H9 (cell line): ENCODE data around the gene LTA4H. TPM values are rescaled to one million over a fixed set of nuclear protein-coding genes. Genes with fewer than 3 reads are reported as not detected.

Experiments used
- DNase-seq: peaks from one replicate; pipeline ENCODE4 v3.0.0-alpha.2; 2017
- H2AFZ ChIP-seq: one replicate; pipeline ENCODE4 v1.6.1; 2013; ENCODE audit warnings: mild to moderate bottlenecking, low read length, control low read depth, moderate library complexity
- H2AK5ac ChIP-seq: 2 replicates; pipeline ENCODE4 v1.6.1; 2013; ENCODE audit warnings: low read length, control low read depth, mixed read lengths; ENCODE audit not compliant: insufficient read length
- H2BK120ac ChIP-seq: one replicate; pipeline ENCODE4 v1.6.1; 2013; ENCODE audit warnings: low read depth, mild to moderate bottlenecking, low read length, control low read depth, inconsistent platforms; ENCODE audit not compliant: poor library complexity, severe bottlenecking
- H2BK12ac ChIP-seq: 2 replicates; pipeline ENCODE4 v1.6.1; 2013; ENCODE audit warnings: low read length, control low read depth, mixed read lengths, low read depth; ENCODE audit not compliant: insufficient read length
- H2BK15ac ChIP-seq: 2 replicates; pipeline ENCODE4 v1.6.1; 2013; ENCODE audit warnings: low read depth, low read length, control low read depth
- H2BK20ac ChIP-seq: one replicate; pipeline ENCODE4 v1.6.1; 2013; ENCODE audit warnings: low read depth, mild to moderate bottlenecking, low read length, control low read depth, inconsistent platforms; ENCODE audit not compliant: poor library complexity, severe bottlenecking
- H2BK5ac ChIP-seq: 2 replicates; pipeline ENCODE4 v1.6.1; 2013; ENCODE audit warnings: low read length, control low read depth, mixed read lengths; ENCODE audit not compliant: insufficient read length
- H3K14ac ChIP-seq: 2 replicates; pipeline ENCODE4 v1.6.1; 2013; ENCODE audit warnings: low read length, control low read depth; ENCODE audit not compliant: insufficient read depth
- H3K18ac ChIP-seq: 2 replicates; pipeline ENCODE4 v1.6.1; 2013; ENCODE audit warnings: low read depth, mild to moderate bottlenecking, mixed read lengths, low read length, control low read depth; ENCODE audit not compliant: insufficient read length
- H3K23ac ChIP-seq: 2 replicates; pipeline ENCODE4 v1.6.1; 2013; ENCODE audit warnings: low read length, control low read depth, mixed read lengths, low read depth; ENCODE audit not compliant: insufficient read length
- H3K23me2 ChIP-seq: 2 replicates; pipeline ENCODE4 v1.6.1; 2013; ENCODE audit warnings: low read depth, mild to moderate bottlenecking, mixed read lengths, low read length, control low read depth; ENCODE audit not compliant: insufficient read length, poor library complexity, severe bottlenecking
- H3K27ac ChIP-seq: 2 replicates; pipeline ENCODE4 v1.5.1; 2013; ENCODE audit warnings: low read length, control low read depth, mixed read lengths, low read depth; ENCODE audit not compliant: insufficient read length
- H3K27me3 ChIP-seq: 2 replicates; pipeline ENCODE4 v1.6.1; 2013; ENCODE audit warnings: low read length, control low read depth, inconsistent platforms; ENCODE audit not compliant: insufficient read depth
- H3K4ac ChIP-seq: 2 replicates; pipeline ENCODE4 v1.6.1; 2013; ENCODE audit warnings: low read depth, mild to moderate bottlenecking, control low read depth, inconsistent platforms, low read length, moderate library complexity
- H3K4me1 ChIP-seq: 2 replicates; pipeline ENCODE4 v1.6.1; 2013; ENCODE audit warnings: low read length, control low read depth, inconsistent platforms; ENCODE audit not compliant: insufficient read depth
- H3K4me2 ChIP-seq: 2 replicates; pipeline ENCODE4 v1.6.1; 2013; ENCODE audit warnings: low read length, control low read depth, mixed read lengths; ENCODE audit not compliant: insufficient read length, insufficient read depth
- H3K56ac ChIP-seq: 2 replicates; pipeline ENCODE4 v1.6.1; 2013; ENCODE audit warnings: low read depth, mild to moderate bottlenecking, mixed read lengths, low read length, control low read depth; ENCODE audit not compliant: insufficient read length
- H3K79me1 ChIP-seq: 2 replicates; pipeline ENCODE4 v1.6.1; 2013; ENCODE audit warnings: low read depth, mild to moderate bottlenecking, moderate library complexity, low read length, control low read depth, inconsistent platforms; ENCODE audit not compliant: insufficient read depth, poor library complexity, severe bottlenecking
- H3K79me2 ChIP-seq: 2 replicates; pipeline ENCODE4 v1.6.1; 2013; ENCODE audit warnings: low read length, control low read depth, inconsistent platforms; ENCODE audit not compliant: insufficient read depth
- H3K9ac ChIP-seq: 2 replicates; pipeline ENCODE4 v1.6.1; 2013; ENCODE audit warnings: low read length, control low read depth, mixed read lengths; ENCODE audit not compliant: insufficient read length; ENCODE audit errors: extremely low read depth
- H3K9me3 ChIP-seq: one replicate; pipeline ENCODE4 v1.6.1; 2013; ENCODE audit warnings: low read depth, low read length, inconsistent platforms; ENCODE audit not compliant: control insufficient read depth
- H3T11ph ChIP-seq: one replicate; pipeline ENCODE4 v1.6.1; 2013; ENCODE audit warnings: mild to moderate bottlenecking, low read length, control low read depth, inconsistent platforms
- H4K20me1 ChIP-seq: one replicate; pipeline ENCODE4 v1.6.1; 2013; ENCODE audit not compliant: control insufficient read depth, insufficient read length, insufficient read depth
- H4K5ac ChIP-seq: 2 replicates; pipeline ENCODE4 v1.6.1; 2013; ENCODE audit warnings: low read depth, mild to moderate bottlenecking, mixed read lengths, low read length, control low read depth; ENCODE audit not compliant: insufficient read length
- H4K8ac ChIP-seq: replicated peaks from 2 replicates; pipeline ENCODE4 v1.6.1; 2013; ENCODE audit warnings: low read length, control low read depth, mixed read lengths, low read depth; ENCODE audit not compliant: insufficient read length
- H4K91ac ChIP-seq: 2 replicates; pipeline ENCODE4 v1.6.1; 2013; ENCODE audit warnings: low read depth, mild to moderate bottlenecking, moderate library complexity, mixed read lengths, low read length, control low read depth; ENCODE audit not compliant: insufficient read length
- H3K27ac Mint-ChIP-seq, 3 experiments: 2 replicates in 2 of 3; 3 replicates in 1 of 3; pipeline ENCODE4 v1.8.0; 2020 to 2021; ENCODE audit warnings: mixed read lengths in 3 of 3, mild to moderate bottlenecking in 1 of 3, moderate library complexity in 1 of 3
- H3K27me3 Mint-ChIP-seq: 2 replicates; pipeline ENCODE4 v1.8.0; 2021; ENCODE audit warnings: low read depth, mild to moderate bottlenecking, moderate library complexity, mixed read lengths
- H3K36me3 Mint-ChIP-seq, 3 experiments: 2 replicates in 2 of 3; 3 replicates in 1 of 3; pipeline ENCODE4 v1.8.0; 2020 to 2021; ENCODE audit warnings: low read depth in 3 of 3, mixed read lengths in 3 of 3; ENCODE audit not compliant: insufficient read depth in 1 of 3
- H3K4me1 Mint-ChIP-seq, 2 experiments: 2 replicates each; pipeline ENCODE4 v1.8.0; 2020; ENCODE audit warnings: mixed read lengths in 2 of 2
- H3K4me3 Mint-ChIP-seq, 2 experiments: 2 replicates in 1 of 2; 3 replicates in 1 of 2; pipeline ENCODE4 v1.8.0; 2020 to 2021; ENCODE audit warnings: mild to moderate bottlenecking in 2 of 2, mixed read lengths in 2 of 2, moderate library complexity in 1 of 2
- H3K9me3 Mint-ChIP-seq, 2 experiments: 2 replicates in 1 of 2; 3 replicates in 1 of 2; pipeline ENCODE4 v1.8.0; 2020; ENCODE audit warnings: mild to moderate bottlenecking in 2 of 2, mixed read lengths in 2 of 2, moderate library complexity in 1 of 2
- WGBS: extraction: QIAGEN DNeasy Blood & Tissue Kit; methylation state at CpG from one replicate; pipeline ENCODE4 v1.1.7; 2013; ENCODE audit warnings: missing lambda C conversion rate, low lambda C conversion rate, mixed read lengths; ENCODE audit not compliant: insufficient read length; ENCODE audit errors: extremely low coverage; 5-methylcytosine and 5-hydroxymethylcytosine counted together
- total RNA-seq: library from RNA; stranded (reverse); gene quantifications from 2 replicates; pipeline ENCODE4 v1.2.1, GENCODE V29; 2021
- TF ChIP-seq, protein P1 (sequence below): fragments of 200-600 bp; sonication (generic); conservative IDR thresholded peaks from 3 replicates; pipeline ENCODE4 v1.8.0; 2021; ENCODE audit warnings: antibody characterized with exemption, mild to moderate bottlenecking

The LTA4H gene
- total RNA-seq, 1 experiment from 2014 or later: 144 TPM

DNA sequence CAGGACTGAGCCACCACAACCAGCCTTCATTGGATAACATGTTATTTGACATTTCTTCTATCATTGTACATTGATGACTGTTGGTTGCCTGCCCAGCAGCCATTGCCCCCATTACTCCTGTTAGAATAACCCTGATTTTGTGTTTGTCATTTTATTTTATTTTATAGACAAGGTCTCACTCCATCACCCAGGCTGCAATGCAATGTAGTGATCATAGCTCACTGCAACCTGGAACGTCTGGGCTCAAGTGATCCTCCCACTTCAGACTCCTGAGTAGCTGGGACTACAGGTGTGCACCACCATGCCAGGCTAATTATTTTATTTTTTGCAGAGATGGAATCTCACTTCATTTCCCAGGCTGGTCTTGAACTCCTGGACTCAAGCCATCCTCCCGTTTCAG lies 33.2 kb upstream of the LTA4H start:
- Histone ChIP-seq H3K14ac (no peak overlapping the region), H3K4ac (no peak overlapping the region), H2BK15ac (no peak overlapping the region), H4K5ac (no peak overlapping the region), H4K20me1 (no peaks in the 10 kb centered on the region), H4K91ac (no peak overlapping the region), H3K27me3 (no peaks in the 10 kb centered on the region), H3K23ac (no peak overlapping the region), H2BK120ac (no peak overlapping the region), H2BK20ac (no peak overlapping the region), H3K9ac (no peak overlapping the region), H2BK12ac (no peak overlapping the region), H3K56ac (no peak overlapping the region), H3K23me2 (no peaks in the 10 kb centered on the region), H2BK5ac (no peak overlapping the region), H3K4me1 (no peaks in the 10 kb centered on the region; the same call in 1 of the 2 replicates), H3K27ac (no peak overlapping the region), H3K79me1 (no peaks in the 10 kb centered on the region), H3K79me2 (no peaks in the 10 kb centered on the region), H4K8ac (no peak overlapping the region), H2AK5ac (no peak overlapping the region), H2AFZ (no peak overlapping the region), H3K18ac (no peak overlapping the region), H3T11ph (no peak overlapping the region), H3K4me2 (no peak overlapping the region), H3K9me3 (no peaks in the 10 kb centered on the region)
- H3K27ac Mint-ChIP-seq: no peak overlapping the region
- no CpG with 5 or more reads among the region's 2 CpGs for WGBS
- no peak for DNase-seq
- H3K4me1 Mint-ChIP-seq: peaks cover 20 to 27% of the 10 kb centered on the region in 2 experiments
- H3K27me3 Mint-ChIP-seq: peaks cover under 1% of the 10 kb centered on the region
- TF ChIP-seq, protein P1, sequence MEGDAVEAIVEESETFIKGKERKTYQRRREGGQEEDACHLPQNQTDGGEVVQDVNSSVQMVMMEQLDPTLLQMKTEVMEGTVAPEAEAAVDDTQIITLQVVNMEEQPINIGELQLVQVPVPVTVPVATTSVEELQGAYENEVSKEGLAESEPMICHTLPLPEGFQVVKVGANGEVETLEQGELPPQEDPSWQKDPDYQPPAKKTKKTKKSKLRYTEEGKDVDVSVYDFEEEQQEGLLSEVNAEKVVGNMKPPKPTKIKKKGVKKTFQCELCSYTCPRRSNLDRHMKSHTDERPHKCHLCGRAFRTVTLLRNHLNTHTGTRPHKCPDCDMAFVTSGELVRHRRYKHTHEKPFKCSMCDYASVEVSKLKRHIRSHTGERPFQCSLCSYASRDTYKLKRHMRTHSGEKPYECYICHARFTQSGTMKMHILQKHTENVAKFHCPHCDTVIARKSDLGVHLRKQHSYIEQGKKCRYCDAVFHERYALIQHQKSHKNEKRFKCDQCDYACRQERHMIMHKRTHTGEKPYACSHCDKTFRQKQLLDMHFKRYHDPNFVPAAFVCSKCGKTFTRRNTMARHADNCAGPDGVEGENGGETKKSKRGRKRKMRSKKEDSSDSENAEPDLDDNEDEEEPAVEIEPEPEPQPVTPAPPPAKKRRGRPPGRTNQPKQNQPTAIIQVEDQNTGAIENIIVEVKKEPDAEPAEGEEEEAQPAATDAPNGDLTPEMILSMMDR: no peak
- H3K4me3 Mint-ChIP-seq: no peak overlapping the region
- H3K9me3 Mint-ChIP-seq: peaks cover 2 to 5% of the 10 kb centered on the region in 2 experiments; a peak in 1 of 5 replicates
- no peaks in the 10 kb centered on the region for H3K36me3 Mint-ChIP-seq
